NCI-H2196 treated with DMSO at 0.1 percent for 48 hours (cell line): ENCODE data around the gene SLK.

Source experiments
- DNase-seq: peaks from one replicate; lab custom pipeline; 2025; ENCODE audit not compliant: unreplicated experiment; lab: John Stamatoyannopoulos, UW

SLK gene

DNA sequence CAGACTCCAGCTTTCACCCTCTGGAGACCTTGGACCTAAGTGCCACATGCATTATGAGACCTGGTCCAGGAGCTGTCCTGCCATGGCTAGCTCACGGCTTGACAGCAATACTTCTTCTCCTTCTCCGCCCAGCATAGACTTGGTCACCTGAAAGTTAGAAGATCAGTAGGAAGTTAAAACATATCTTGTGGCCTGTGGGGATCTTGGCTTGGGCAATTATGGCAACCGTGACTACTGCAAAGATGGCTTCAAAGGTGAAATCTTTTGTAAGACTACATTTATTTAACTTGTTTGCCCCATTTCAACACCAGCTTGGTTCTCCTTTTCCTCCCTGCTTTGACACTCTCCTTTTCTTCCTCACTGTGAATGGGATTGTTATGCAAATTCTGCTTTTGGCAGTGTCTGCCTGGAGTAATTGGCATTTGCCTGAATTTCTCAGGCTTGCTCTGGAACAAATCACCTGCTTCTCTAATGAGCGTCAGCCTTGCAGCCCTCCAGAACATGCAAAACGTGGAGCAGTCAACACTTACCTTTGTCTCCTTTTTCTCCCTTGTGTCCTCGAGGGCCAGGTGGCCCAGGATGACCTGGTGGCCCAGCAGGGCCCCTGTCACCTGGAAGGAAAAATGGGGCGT is 65.3 kb downstream of the SLK start:
- no peak for DNase-seq

DNA sequence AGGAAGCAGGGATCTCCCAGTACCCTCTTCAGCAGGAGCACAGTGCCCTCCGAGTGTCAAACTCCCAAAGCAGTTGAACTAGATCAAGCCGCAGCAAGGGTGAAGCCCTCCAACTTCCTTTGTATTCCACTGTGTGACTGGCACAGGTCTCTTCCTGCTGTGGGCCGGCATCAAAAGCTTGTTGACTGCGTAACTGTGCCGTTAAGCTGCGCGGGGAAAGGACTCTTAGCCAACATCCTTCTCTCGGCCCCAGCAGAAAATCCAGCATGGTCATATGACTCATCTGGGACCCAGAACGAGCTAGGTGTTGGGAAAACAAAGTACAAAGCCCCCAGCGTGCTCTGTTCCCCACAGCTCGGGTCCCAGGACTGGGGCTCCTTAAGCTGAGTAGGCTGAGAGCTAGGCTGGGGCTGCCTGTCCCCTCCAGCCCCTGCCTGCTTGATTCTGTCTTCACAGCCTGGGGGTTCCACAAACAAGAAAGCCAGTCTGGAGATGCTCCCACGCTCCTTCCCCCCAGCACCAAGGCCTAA is 66.5 kb downstream of the SLK start:
- DNase-seq, result no peak

DNA sequence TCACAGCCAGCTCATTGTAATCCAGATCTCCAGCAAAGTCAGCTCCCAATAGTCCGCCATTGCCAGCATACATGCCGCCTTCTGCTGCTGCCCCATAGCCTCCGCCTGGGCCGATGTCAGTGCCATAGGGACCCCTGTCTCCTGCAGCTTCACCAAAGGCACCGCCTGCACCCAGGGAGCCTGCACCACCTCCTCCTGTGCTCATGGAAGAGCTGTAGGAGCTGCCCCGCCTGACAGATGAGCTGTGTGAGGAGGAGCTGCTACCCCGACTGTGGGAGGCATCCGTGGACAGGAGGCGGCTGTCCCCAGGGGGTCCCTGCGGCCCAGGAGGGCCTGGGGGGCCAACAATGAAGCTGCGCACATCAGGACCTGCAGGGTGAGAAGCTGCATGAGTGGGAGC is 67.0 kb downstream of the SLK start:
- DNase-seq, result no peak

DNA sequence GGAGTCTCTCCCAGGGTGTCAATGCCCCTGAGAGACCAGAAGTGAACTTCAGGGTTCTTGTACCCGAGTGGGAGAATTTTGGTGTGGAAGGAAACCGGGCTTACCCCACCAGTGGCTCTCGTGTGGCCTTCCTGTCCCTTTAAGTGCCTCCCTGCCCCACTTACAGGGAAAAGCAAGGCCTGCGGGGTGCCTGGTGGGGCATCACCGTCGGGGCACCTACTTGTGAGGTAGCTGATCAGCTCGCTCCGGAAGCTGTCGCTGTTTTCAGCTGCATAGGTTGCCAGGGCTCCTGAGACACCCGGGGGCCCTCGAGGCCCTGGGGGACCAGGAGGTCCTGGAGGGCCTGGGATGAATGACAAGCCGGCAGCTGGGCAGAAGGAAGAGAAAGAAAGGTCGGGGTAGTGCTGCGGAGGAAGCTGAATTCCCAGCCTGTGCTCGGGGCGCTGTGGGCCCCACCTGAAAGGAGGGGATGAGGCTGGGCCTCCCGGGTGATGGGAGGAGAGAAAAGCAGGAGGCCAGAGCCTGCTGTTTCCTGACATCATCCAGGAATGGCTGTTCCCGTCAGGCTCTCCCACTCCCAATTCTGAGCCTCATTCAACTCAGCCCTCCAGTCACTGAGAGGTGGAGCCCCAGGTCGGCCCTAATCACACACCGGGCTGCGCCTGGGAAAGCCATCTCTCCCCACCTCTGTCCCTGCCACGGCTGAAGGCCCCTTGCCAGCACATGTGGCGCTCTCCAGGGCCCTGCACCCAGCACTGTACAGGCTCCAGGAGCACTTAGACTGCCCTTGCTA is 67.7 kb downstream of the SLK start:
- DNase-seq, result no peak

DNA sequence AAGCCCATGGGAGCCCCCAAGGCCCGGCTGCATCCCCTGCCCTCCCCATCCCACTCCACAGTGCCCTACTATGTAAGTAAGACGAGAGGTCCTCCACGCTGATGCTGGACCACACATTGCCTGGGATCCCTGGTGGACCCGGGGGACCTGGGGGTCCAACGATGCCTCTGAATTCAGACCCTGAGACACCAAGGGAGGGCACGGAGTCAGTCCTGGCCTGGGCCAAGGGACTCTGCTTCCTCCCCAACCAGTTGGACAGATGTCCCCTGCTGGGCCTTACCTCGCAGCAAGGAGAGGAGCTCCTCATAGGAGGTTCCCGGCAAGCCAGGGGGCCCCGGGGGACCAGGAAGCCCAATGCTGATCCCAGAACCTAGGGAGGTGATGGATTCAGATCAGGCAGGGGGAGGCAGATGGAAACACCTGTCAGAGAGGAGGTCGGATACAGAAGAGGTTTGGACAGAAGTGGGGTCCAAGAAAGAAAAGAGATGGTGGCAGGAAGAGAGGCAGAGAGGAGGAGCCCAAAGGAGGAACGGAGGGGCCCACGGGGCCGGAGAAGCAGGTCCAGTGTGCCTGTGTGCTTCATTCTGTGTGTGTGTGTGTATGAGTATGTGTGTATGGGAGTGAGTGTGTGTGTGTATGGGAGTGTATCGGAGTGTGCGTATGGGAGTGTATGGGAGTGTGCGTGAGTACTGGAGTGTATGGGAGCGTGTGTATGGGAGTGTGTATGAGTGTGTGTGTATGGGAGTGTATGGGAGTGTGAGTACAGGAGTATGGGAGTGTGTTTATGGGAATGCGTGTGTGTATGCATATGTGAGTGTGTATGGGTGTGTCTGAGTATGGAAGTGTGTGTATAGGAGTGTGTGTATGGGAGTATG is 68.5 kb downstream of the SLK start:
- no peak for DNase-seq

DNA sequence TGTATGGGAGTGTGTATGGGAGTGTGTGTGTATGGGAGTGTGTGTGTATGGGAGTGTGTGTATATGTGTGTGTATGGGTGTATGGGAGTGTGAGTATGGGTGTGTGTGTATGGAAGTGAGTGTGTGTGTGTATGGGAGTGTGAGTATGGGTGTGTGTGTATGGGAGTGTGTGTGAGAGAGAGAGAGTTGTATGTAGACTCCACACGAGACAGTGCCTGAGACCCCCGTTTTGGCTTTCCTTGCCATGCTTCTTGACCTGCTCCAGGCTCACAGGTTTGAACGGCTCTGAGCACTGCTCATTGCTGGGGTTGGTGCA is 69.1 kb downstream of the SLK start:
- no peak for DNase-seq

DNA sequence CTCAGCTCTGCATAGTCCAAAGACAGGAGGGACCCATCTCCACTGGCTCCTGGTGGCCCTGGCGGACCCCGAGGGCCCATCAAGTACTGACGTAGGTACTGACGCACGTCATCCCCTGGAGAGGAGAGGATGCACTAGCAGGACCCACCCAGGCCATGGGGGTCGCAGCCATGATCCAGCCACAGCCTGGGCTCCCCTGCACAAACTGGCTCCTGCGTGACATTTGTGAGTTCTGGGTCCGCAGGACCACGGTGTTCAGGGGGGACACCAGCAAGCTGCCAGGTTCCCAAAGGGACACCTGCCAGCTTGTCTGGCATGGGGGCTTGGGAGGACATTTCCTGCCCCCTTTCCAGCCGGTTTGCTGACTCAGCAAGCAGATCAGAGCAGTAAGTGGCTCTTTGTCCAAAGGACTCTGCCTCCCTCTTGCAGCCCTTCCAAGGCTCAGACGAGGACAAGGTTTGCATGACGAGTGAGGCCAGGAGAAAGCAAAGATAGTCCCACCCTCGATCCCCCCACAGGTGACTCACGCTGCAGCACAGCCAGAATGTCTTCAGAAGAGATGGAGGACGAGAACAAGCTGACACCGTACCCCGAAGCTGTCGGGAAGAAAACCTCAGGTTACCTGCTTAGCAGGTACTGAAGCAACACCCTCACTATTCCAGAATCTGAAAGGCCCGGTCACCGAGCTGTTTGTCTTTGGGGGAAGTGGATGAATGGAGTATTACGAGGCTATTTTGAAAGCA is 69.7 kb downstream of the SLK start:
- no peak for DNase-seq

DNA sequence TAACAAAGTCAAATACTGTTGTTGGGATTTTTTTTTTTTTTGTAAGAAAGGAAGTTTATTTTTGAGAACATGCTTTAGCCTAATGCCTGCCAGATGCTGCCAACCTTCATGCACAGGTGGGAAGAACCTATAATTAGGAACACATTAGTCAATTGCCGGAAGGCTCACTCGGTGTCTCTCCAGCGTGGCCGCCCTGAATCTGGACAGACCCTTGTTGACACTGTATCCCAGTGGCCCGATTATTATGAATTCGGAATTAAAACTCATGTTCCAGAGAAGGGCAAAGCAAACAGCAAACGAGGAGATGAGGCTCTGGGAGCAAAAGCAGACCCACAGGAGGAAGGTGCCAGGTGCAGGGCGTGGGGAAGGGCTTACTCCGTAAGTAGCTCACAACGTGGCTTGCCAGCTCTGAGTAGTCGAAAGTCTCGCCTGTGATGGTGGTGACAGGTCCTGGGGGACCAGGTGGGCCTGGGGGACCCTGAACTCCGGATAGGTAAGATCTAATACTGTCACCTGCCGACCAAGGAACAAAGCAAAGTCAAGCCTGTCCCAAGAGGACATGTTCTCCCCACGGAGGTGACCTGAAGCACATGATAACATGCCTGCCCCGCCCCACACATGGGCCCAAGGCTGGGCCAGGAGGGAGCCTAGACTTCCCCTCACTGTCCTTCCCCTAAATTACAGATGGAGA is 70.5 kb downstream of the SLK start:
- DNase-seq, result no peak

DNA sequence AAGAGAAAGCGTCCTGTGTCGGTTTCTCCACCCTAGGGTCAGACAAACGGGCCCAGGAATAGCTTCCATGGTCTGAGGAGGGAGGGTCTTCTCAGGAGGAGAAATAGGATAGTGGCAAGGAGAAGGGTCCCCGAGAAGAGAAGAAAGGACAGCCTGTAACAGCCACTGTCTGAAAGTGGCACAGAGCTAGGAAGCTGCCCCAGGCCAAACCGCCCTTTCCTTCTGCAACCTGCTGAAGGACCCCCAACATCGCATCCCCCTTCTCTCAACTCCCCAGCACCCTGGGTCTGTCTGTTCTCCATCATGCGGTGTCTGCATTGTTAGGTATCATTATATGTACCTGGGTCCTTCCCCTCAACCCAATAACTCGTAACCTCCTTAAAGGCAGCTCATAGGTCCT is 71.6 kb downstream of the SLK start:
- DNase-seq, result no peak

DNA sequence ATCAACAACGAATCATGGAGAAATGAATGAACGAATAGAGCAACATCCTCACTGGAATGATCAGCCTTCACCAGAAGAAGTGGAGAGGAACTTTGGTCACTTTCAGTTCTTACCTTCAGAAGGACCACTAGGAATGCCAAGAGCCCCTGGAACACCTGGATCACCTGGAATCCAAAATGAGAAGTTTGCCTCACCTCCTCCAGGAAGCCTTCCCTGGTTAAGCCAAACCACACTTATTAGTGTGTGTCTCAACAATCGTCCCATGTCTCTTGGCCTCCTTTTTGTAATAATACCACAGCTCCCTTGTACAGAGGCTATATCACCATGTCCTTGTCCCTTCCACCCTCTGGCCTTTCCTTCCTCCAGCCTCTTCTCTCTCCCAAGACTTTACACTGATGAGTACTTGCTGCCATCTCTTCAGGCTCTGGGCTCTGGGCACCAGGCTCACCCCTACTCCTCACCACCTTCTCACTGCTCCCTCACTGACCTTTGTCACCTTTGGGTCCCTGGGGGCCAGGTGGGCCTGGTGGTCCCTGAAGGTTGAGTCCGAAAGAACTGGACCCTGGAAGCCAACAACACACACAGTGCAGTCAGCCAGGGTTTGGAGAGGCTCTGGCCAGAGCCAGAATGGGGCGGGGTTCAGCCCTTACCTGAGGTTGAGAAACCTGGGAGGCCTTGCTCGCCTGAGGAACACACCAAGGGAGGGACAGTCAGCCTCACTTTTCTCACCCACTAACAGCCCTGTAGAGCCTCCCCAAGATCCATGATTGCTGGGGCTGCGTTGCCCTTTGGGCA is 72.2 kb downstream of the SLK start:
- no peak for DNase-seq

DNA sequence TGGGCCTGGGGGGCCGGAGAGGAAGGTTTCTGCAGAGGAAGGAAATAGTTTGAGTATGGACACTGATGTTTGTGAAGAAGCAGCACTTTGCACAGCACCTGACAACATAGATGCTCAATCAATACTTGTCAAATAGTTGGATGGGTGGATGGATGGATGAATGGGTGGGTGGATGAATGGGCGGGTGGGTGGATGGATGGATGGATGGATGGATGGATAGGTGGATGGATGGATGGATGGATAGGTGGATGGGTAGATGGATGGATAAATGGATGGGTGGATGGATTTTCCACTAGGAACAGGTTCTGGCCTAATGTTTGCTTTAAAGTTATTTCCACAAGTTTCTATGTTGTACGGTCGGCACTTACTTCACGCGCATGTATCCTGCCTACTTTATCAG is 73.4 kb downstream of the SLK start:
- DNase-seq, result no peak

DNA sequence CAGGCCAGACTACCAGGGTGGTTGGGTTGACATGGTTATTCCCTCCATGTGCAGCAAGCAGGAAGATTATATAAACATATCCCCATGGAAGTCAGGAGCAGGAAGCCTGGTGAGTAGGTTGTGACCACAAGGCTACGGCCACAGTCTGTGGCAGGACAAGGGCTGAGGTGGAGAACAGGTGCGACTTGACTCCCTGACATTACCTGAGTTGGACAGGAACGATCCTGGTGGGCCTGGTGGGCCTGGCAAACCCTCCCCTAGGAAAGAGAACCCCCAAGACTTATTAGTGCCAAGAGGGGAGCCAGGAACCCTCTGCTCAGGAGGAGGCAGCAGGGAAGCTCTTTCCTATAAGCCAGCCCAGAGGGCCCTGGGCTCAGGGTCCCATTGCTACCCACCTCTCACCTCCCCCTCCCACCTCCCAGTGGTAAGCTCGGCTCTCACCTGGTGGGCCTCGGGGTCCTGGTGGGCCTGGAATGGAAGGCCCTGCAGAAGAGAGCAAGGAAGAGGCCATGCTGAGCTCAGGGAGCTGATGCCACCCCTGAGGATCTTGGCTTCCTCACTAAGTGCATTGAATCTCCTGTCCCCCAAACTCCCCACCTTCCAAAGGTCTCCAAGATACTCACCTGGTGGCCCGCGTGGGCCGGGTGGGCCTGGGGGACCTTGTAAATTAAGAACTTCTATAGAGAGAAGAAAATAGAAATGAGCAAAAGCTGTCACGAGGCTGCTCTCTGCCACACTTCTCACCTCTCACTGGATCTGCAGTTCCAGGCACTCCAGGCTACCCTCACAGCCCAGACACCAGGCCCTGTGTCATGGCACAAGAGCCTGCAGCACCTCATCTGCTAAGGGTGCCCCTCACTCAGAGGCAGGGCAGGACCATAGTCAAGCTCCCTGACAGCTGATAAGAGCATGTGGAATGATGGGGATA is 74.2 kb downstream of the SLK start:
- DNase-seq, result no peak

DNA sequence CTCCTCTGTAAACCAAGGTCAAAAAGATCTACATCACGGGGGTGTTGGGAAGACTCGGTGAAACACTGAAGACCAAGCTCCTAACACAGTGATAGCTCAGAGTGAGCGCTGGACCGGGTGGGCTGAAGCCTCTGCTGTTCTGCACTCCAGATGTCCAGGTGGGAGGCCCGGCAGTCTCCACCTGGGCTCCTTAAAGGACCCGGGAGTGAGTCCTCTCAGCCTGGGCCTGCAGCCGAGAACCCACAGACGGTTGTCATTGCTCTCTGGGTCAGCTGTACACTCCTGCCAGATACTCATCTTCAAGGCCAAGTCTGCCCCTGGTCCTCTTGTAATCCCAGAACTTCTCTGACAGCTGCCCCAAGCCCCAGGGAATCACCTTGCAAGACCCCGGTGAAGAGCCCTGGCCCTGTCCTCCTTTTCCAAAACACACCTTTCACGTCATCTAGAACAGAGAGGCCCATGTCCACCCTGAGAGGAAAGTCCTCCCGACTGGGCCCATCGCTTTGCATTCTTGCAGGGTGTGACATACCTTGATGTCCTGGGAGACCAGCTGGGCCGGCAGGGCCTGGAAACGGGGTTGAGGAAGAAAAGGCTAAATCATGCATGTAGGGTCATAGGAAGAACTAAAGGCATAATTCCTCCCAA is 75.1 kb downstream of the SLK start:
- no peak for DNase-seq

DNA sequence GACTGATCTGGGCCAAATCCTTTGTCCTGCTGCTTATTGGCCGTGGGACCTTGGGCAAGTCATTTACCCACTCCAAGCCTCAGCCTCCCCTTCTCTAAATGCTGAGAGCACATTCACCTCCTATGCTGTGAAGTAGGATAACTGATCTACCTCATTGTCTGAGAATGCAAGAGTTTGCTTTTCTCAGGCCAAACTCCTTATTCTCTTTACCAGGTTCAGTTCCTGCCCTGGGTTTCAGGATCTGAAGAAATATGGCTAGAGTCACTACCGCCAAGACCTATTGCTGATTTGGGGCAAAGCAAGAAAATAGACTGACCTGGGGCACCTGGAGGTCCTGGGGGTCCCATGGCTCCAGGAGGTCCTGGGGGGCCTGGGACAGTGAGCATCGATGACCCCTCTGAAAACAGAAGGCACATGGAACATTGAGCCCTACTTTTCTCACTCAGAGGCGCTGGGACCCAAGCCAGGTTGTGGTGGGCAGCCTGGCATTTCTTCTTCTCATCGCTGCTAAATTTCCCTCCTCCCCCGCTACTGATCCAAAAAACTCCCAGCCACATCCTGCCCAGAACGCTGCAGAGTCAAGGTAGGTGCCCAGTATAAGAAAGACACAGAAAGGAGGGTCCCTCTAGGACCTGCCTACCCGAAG is 76.4 kb downstream of the SLK start:
- no peak for DNase-seq

DNA sequence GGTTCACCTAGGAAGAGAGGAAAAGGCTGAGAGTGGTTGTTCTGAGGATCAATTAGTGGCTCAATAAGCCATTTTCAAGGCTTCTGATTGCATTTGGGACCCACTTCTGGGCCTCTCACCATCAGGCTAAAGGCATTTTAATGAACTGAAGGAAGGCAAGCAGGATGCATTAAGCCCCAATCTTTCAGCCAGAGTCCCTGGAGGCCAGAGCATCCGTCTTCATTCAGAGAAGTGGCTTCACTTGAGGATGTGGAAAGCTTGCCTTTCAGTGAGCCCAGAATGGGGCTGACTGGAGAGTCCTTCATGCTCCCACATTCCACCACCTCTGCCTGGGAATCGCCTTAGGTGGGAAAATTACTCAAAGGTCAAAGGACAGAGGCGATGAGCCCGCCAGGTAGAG is 76.9 kb downstream of the SLK start:
- DNase-seq, result no peak

DNA sequence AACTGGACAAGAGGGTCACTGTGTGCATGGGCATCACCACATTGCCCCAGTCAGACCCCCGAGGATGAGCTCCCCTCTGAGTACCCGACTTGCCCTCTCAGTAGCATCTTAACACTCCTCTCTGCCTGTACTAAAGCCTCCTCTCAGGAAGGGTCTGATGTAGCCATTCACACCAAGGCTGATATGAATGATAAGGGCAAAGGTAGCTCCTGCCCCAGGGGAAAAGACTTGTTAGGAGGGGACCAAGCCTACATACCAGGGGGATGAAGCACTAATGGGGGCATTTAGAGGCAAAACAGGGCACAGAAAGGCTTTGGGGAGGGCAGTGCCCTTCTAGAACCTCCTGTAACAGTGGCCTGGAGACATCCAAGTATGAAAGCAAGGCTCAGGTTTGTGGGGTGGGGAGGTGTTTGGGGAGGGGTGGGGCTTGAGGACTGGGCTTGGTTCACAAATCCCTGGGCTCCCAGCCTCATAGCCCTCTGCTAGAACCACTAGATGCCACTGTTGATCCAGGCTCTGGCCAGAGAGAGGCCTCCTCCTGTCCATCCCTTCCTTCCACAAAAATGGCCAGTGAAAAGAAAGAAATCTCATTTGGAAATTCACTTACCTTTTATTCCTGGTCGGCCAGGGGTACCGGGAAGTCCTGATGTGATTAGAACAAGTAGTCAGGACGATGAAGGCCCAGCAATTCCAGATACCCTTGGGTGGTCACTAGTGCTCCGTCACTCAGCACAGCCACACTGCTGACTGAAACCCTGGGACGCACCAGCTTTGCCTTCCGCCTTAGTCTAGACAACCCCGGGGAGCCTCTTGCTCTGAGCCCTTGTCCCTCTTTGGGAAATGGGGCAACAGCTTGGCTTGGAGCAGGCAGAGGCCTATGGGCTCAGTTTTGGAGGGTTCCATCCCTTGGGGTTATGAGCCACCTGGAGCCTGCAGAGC is 78.5 kb downstream of the SLK start:
- peak; percentile 2 for DNase-seq

DNA sequence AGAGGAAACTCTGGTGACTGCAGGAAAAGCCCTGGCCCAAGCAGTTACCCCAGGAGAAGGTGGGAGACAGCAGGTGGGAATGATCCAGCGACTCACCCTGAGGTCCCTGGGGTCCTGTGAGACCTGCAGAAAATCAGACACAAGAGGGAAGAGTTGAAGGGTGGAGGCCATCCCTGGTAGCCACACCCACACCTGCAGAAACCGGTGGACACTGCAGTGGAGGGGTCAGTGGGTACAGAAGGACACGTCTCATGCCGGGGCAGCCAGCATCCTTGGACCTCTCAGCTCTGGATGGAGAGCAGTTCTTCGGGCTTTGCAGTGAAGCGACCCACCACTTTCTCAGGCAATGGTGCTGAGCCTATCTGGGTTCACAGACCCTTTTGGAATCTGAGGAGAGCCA is 79.7 kb downstream of the SLK start:
- DNase-seq, result no peak
